ENCODE measurements around the gene TLCD5.

TLCD5 gene

GRCh38 chr11:120324932-120325810, at the start of gene TLCD5 (continued):
- TF ChIP-seq ZFP41 (tag by site-specific recombination; IDR thresholded peaks at IDR 0.05; ENCODE audit: borderline replicate concordance) (no peak), HIC1 (tag by site-specific recombination; IDR thresholded peaks at IDR 0.05) (no peak), CTCF (tag by site-specific recombination; IDR thresholded peaks at IDR 0.05) (0 out of 2 replicates have a peak, but pooled peaks have one; percentile 36), ZNF501 (tag by site-specific recombination; IDR thresholded peaks at IDR 0.05) (no peak), ZBTB17 (tag by site-specific recombination; IDR thresholded peaks at IDR 0.05) (peak; percentile 93), ZNF324 (tag by site-specific recombination; IDR thresholded peaks at IDR 0.05) (no peak), ZNF645 (tag by site-specific recombination; IDR thresholded peaks at IDR 0.05) (no peak), REPIN1 (tag by site-specific recombination; IDR thresholded peaks at IDR 0.05; ENCODE audit: low read depth) (no peak), ZNF24 (tag by site-specific recombination; IDR thresholded peaks at IDR 0.05) (0 out of 2 replicates have a peak, but pooled peaks have one; percentile 16), ZNF416 (tag by site-specific recombination; IDR thresholded peaks at IDR 0.05) (no peak), ZSCAN23 (tag by site-specific recombination; IDR thresholded peaks at IDR 0.05) (no peak), ATF2 (tag by site-specific recombination; IDR thresholded peaks at IDR 0.05; ENCODE audit: low read depth) (no peak), ZNF175 (tag by site-specific recombination; IDR thresholded peaks at IDR 0.05) (no peak), ZNF785 (tag by site-specific recombination; IDR thresholded peaks at IDR 0.05) (no peak), ZNF544 (tag by site-specific recombination; IDR thresholded peaks at IDR 0.05) (no peak), ZBTB7A (tag by site-specific recombination; IDR thresholded peaks at IDR 0.05; ENCODE audit: low read depth) (no peak), ZNF37A (tag by site-specific recombination; IDR thresholded peaks at IDR 0.05) (no peak), GLI4 (tag by site-specific recombination; IDR thresholded peaks at IDR 0.05) (no peak), ZNF621 (tag by site-specific recombination; IDR thresholded peaks at IDR 0.05) (no peak), ZNF629 (tag by site-specific recombination; IDR thresholded peaks at IDR 0.05) (peak; percentile 63; the same call in 1 of the 2 replicates), PRDM10 (tag by site-specific recombination; IDR thresholded peaks at IDR 0.05) (peak; percentile 94), ZNF658 (tag by site-specific recombination; IDR thresholded peaks at IDR 0.05) (no peak), YY1 (tag by site-specific recombination; IDR thresholded peaks at IDR 0.05) (0 out of 2 replicates have a peak, but pooled peaks have one; percentile 16), ZNF350 (tag by site-specific recombination; IDR thresholded peaks at IDR 0.05) (no peak)

All from HEK293 (cell line).